Fibroblast of lung (primary cell): ENCODE results near the gene MAOA.

Experiments used
- CTCF ChIP-seq, 2 donors: IDR thresholded peaks in 1 of 2; conservative IDR thresholded peaks in 1 of 2; 1 replicate in 1 of 2; 2 replicates in 1 of 2; pipeline ENCODE4 v1.5.1; 2011 to 2012; ENCODE audit warnings: low read length in 2 of 2, control low read depth in 1 of 2, inconsistent platforms in 1 of 2, low read depth in 1 of 2, mild to moderate bottlenecking in 1 of 2
- EZH2 ChIP-seq: IDR thresholded peaks from 2 replicates; pipeline ENCODE4 v1.5.1; 2012; ENCODE audit warnings: low read length, control low read depth, mild to moderate bottlenecking; ENCODE audit errors: missing control alignments

GRCh38 chrX:43676971-43677572 lies 21.0 kb downstream of the MAOA start:
- TF ChIP-seq CTCF (conservative IDR thresholded peaks at IDR 0.05 in 1 of 2, IDR thresholded peaks at IDR 0.05 in 1 of 2; ENCODE audit: low read depth in 1 of 2, low read length in 2 of 2) (no peak), EZH2 (no peak)
